IMR-90 (cell line): Measurements from ENCODE around the gene POTEG. TPM values are rescaled to one million over a fixed set of nuclear protein-coding genes. Genes with fewer than 3 reads are reported as not detected.
"Not testable (repeated sequence)": the region's sequence is repeated elsewhere in the genome, so short reads cannot be mapped to it uniquely, and the experiment has no call there.

ENCODE experiments used
- ATAC-seq: fragments of 200-7000 bp; cut with Tn5 transposase; 2 replicates; pipeline ENCODE4 v1.9.1; 2020; ENCODE audit warnings: low read depth, mild to moderate bottlenecking, moderate library complexity
- BruUV-seq: library from RNA; stranded (reverse); fragments of 400-500 nt; replicated peaks from 2 replicates; lab custom pipeline; 2021; lab: Mats Ljungman, UMichigan
- CTCF ChIA-PET: fragments of 300-600 bp; formaldehyde crosslinking; extraction: SDS; loops from one replicate; lab custom pipeline; 2021; ENCODE audit warnings: antibody characterized with exemption; lab: Yijun Ruan, JAX
- POLR2A ChIA-PET: fragments of 300-600 bp; sonication (Branson Sonifier 250); formaldehyde crosslinking; loops from one replicate; lab custom pipeline; 2022; ENCODE audit warnings: antibody characterized with exemption; ENCODE audit not compliant: unreplicated experiment; lab: Charles Lee
- DNase-seq: peaks from one replicate; pipeline ENCODE4 v3.0.0; 2013
- H2AFZ ChIP-seq: replicated peaks from 2 replicates; pipeline ENCODE3; 2013; ENCODE audit warnings: low read length, mild to moderate bottlenecking; ENCODE audit not compliant: poor library complexity
- H2AK5ac ChIP-seq: 2 replicates; pipeline ENCODE4 v1.6.1; 2013; ENCODE audit warnings: low read depth, low read length, inconsistent platforms
- H2AK9ac ChIP-seq: replicated peaks from 2 replicates; pipeline ENCODE3; 2013; ENCODE audit warnings: mild to moderate bottlenecking, low read depth, low read length, moderate library complexity; ENCODE audit not compliant: poor library complexity
- H2BK120ac ChIP-seq: 2 replicates; pipeline ENCODE4 v1.6.1; 2013; ENCODE audit warnings: low read depth, low read length, inconsistent platforms
- H2BK15ac ChIP-seq: 3 replicates; pipeline ENCODE4 v1.6.1; 2013; ENCODE audit warnings: low read depth, low read length, inconsistent platforms
- H2BK20ac ChIP-seq: 2 replicates; pipeline ENCODE4 v1.6.1; 2013; ENCODE audit warnings: low read depth, mild to moderate bottlenecking, inconsistent platforms, low read length, moderate library complexity
- H2BK5ac ChIP-seq: 2 replicates; pipeline ENCODE4 v1.6.1; 2013; ENCODE audit warnings: mild to moderate bottlenecking, low read depth, low read length, inconsistent platforms; ENCODE audit not compliant: poor library complexity, severe bottlenecking
- H3K14ac ChIP-seq: replicated peaks from 2 replicates; pipeline ENCODE4 v1.6.1; 2013; ENCODE audit warnings: low read depth, low read length, inconsistent platforms
- H3K18ac ChIP-seq: 2 replicates; pipeline ENCODE4 v1.6.1; 2013; ENCODE audit warnings: low read depth, low read length, control low read depth
- H3K23ac ChIP-seq: 2 replicates; pipeline ENCODE4 v1.6.1; 2013; ENCODE audit warnings: low read depth, low read length, inconsistent platforms
- H3K27ac ChIP-seq: 2 replicates; pipeline ENCODE4 v1.5.1; 2013; ENCODE audit warnings: mild to moderate bottlenecking, control low read depth, low read length; ENCODE audit not compliant: insufficient read depth
- H3K27me3 ChIP-seq: 2 replicates; pipeline ENCODE4 v1.6.1; 2013; ENCODE audit warnings: low read length; ENCODE audit not compliant: control insufficient read depth, insufficient read depth
- H3K36me3 ChIP-seq: 2 replicates; pipeline ENCODE4 v1.6.1; 2013; ENCODE audit warnings: low read length, mixed read lengths; ENCODE audit not compliant: control insufficient read depth, insufficient read depth
- H3K4ac ChIP-seq: 2 replicates; pipeline ENCODE4 v1.6.1; 2013; ENCODE audit warnings: low read depth, low read length, inconsistent platforms
- H3K4me1 ChIP-seq: 2 replicates; pipeline ENCODE4 v1.6.1; 2013; ENCODE audit warnings: low read length, mixed read lengths; ENCODE audit not compliant: control insufficient read depth, insufficient read depth
- H3K4me2 ChIP-seq: 2 replicates; pipeline ENCODE4 v1.6.1; 2013; ENCODE audit warnings: low read depth, mild to moderate bottlenecking, control low read depth, low read length, moderate library complexity
- H3K4me3 ChIP-seq: 2 replicates; pipeline ENCODE4 v1.5.1; 2013; ENCODE audit warnings: low read depth, mild to moderate bottlenecking, control low read depth, low read length, moderate library complexity; ENCODE audit not compliant: insufficient read depth
- H3K56ac ChIP-seq: 2 replicates; pipeline ENCODE4 v1.6.1; 2013; ENCODE audit warnings: low read length, inconsistent platforms; ENCODE audit not compliant: insufficient read depth; ENCODE audit errors: extremely low read depth
- H3K79me1 ChIP-seq, 2 experiments: 2 replicates each; pipeline ENCODE4 v1.6.1; 2013; ENCODE audit warnings: low read length in 2 of 2, inconsistent platforms in 1 of 2, low read depth in 1 of 2
- H3K9ac ChIP-seq: 2 replicates; pipeline ENCODE4 v1.6.1; 2013; ENCODE audit warnings: low read depth, low read length, control low read depth
- H3K9me1 ChIP-seq: 2 replicates; pipeline ENCODE4 v1.6.1; 2013; ENCODE audit warnings: low read length, inconsistent platforms; ENCODE audit not compliant: insufficient read depth
- H3K9me3 ChIP-seq: 2 replicates; pipeline ENCODE4 v1.6.1; 2013; ENCODE audit warnings: low read length; ENCODE audit not compliant: control insufficient read depth, insufficient read depth
- H4K20me1 ChIP-seq: 2 replicates; pipeline ENCODE4 v1.6.1; 2013; ENCODE audit warnings: low read length, inconsistent platforms; ENCODE audit not compliant: insufficient read depth
- H4K5ac ChIP-seq: 2 replicates; pipeline ENCODE4 v1.6.1; 2013; ENCODE audit warnings: mild to moderate bottlenecking, low read depth, low read length, control low read depth
- H4K8ac ChIP-seq, 2 experiments: 2 replicates each; pipeline ENCODE4 v1.6.1; 2013; ENCODE audit warnings: low read depth in 2 of 2, low read length in 2 of 2, control low read depth in 1 of 2, inconsistent platforms in 1 of 2
- H4K91ac ChIP-seq: 2 replicates; pipeline ENCODE4 v1.6.1; 2013; ENCODE audit warnings: low read depth, low read length, inconsistent platforms; ENCODE audit not compliant: insufficient read depth
- WGBS, 2 experiments: methylation state at CpG; one replicate each; pipeline versions ENCODE4 v1.1.5 to v1.1.7; 2013; ENCODE audit warnings: missing lambda C conversion rate in 2 of 2; ENCODE audit not compliant: insufficient read length in 1 of 2; ENCODE audit errors: extremely low coverage in 2 of 2; 5-methylcytosine and 5-hydroxymethylcytosine counted together
- dilution Hi-C: fragments of 300-500 bp; cut with HindIII; formaldehyde crosslinking; loops from one replicate; pipeline ENCODE4 v1.14.3; 2018; ENCODE audit warnings: low sequenced_read_pairs; ENCODE audit not compliant: unreplicated experiment
- in situ Hi-C: fragments of 300-500 bp; cut with MboI; formaldehyde crosslinking; loops from 3 replicates; pipeline ENCODE4 v1.14.3; 2019; ENCODE audit warnings: low sequenced_read_pairs, inconsistent platforms, mixed read lengths
- intact Hi-C: fragments of 100-400 bp; cut with micrococcal nuclease; formaldehyde crosslinking; loops from 2 replicates; pipeline ENCODE4 v1.10.0; 2022
- polyA plus RNA-seq, 3 experiments: library from polyadenylated mRNA; depleted of rRNA; stranded (reverse); fragments of >200 nt; gene quantifications; 2 replicates each; pipeline ENCODE4 v1.2.3, GENCODE V29; 2012; ENCODE audit warnings: low replicate concordance in 1 of 3
- total RNA-seq: library from RNA; depleted of rRNA; stranded (reverse); fragments of >200 nt; gene quantifications from 2 replicates; pipeline ENCODE4 v1.2.3, GENCODE V29; 2012

The POTEG gene
- total and polyA plus RNA-seq, 2 of the 4 experiments (the other 2 are of a cell fraction) = not detected

DNA sequence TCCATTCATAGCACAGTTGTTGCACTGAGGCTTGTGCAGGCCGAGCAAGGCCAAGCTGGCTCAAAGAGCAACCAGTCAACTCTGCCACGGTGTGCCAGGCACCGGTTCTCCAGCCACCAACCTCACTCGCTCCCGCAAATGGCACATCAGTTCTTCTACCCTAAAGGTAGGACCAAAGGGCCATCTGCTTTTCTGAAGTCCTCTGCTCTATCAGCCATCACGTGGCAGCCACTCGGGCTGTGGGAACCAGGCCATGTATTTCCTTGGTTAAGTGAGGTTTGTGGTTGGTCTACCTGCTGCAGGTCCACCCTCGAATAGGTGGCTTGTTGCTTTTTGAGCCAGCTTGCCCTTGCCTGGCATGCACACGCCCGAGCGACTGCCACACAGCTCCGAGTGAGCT, 39.4 kb downstream of the POTEG start:
- H4K91ac ChIP-seq, in situ Hi-C loops, BruUV-seq, H3K27me3 ChIP-seq, DNase-seq, H3K23ac ChIP-seq, intact Hi-C loops, H3K4me2 ChIP-seq, H2BK15ac ChIP-seq, H3K18ac ChIP-seq, H3K36me3 ChIP-seq, H3K4me3 ChIP-seq, H2BK20ac ChIP-seq, H2AK5ac ChIP-seq, dilution Hi-C loops, H3K9ac ChIP-seq, H3K9me3 ChIP-seq, CTCF ChIA-PET, ATAC-seq, H4K5ac ChIP-seq, H2BK5ac ChIP-seq, H3K4ac ChIP-seq, H4K20me1 ChIP-seq, H3K27ac ChIP-seq, H2AK9ac ChIP-seq, H2BK120ac ChIP-seq, H3K4me1 ChIP-seq, H3K9me1 ChIP-seq, H2AFZ ChIP-seq, H4K8ac ChIP-seq, POLR2A ChIA-PET, H3K56ac ChIP-seq, H3K14ac ChIP-seq, H3K79me1 ChIP-seq: not testable (repeated sequence)
- no CpG with 5 or more reads among the region's 12 CpGs for WGBS, 2 experiments

DNA sequence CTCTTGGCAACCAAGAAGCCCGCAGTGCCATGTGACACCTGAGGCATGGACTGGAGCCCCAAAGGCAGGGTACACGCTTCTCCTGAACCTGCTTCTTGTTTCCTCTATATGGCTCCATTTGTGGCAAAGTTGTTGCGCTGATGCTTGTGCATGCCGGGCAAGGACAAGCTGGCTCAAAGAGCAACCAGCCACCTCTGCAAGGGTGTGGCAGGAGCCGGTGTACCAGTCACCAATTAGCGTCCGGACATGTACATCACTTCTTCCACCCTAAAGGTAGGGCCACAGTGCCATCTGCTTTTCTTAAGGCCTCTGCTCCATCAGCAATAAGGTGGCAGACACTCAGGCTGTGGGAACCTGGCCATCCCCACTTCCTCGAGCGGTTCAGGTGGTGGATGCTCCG, 43.9 kb downstream of the POTEG start:
- H3K4me2 ChIP-seq, intact Hi-C loops, H3K9me3 ChIP-seq, H2BK120ac ChIP-seq, H2AFZ ChIP-seq, H3K9me1 ChIP-seq, H3K36me3 ChIP-seq, H4K20me1 ChIP-seq, BruUV-seq, H3K27ac ChIP-seq, in situ Hi-C loops, H3K56ac ChIP-seq, POLR2A ChIA-PET, H2BK20ac ChIP-seq, H3K23ac ChIP-seq, CTCF ChIA-PET, H3K9ac ChIP-seq, ATAC-seq, H4K5ac ChIP-seq, H3K4me1 ChIP-seq, H2BK5ac ChIP-seq, DNase-seq, H2AK5ac ChIP-seq, dilution Hi-C loops, H2BK15ac ChIP-seq, H3K27me3 ChIP-seq, H4K8ac ChIP-seq, H4K91ac ChIP-seq, H3K18ac ChIP-seq, H2AK9ac ChIP-seq, H3K4ac ChIP-seq, H3K79me1 ChIP-seq, H3K4me3 ChIP-seq, H3K14ac ChIP-seq: not testable (repeated sequence)
- WGBS, 2 experiments = 85% methylated on average over 4 of the region's 10 CpGs; no CpG with 5 or more reads in 1 of the 2 experiments
